HG03469 (cell line): ENCODE results near the gene HMCES.

Source experiments
- ATAC-seq: cut with Tn5 transposase; IDR thresholded peaks from one replicate; pipeline ENCODE4 v1.9.1; 2021; ENCODE audit warnings: mild to moderate bottlenecking, moderate library complexity, moderate number of reproducible peaks; ENCODE audit not compliant: unreplicated experiment

HMCES gene

DNA sequence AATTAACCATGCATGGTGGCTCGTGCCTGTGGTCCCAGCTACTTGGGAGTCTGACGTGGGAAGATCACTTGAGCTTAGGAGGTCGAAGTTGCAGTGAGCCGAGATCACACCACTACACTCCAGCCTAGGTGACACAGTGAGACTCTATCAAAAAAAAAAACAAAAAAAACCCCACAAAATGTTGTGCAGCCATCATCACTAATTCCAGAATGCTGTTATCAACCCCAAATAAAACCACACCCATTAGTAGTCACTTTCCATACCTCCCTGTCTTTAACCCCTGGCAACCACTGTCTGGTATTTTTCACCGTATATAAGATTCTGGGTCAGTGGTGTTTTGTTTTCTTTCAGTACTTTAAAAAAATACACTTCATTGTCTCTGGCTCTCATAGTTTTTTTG lies 16.6 kb downstream of the HMCES start:
- ATAC-seq, result no peak

DNA sequence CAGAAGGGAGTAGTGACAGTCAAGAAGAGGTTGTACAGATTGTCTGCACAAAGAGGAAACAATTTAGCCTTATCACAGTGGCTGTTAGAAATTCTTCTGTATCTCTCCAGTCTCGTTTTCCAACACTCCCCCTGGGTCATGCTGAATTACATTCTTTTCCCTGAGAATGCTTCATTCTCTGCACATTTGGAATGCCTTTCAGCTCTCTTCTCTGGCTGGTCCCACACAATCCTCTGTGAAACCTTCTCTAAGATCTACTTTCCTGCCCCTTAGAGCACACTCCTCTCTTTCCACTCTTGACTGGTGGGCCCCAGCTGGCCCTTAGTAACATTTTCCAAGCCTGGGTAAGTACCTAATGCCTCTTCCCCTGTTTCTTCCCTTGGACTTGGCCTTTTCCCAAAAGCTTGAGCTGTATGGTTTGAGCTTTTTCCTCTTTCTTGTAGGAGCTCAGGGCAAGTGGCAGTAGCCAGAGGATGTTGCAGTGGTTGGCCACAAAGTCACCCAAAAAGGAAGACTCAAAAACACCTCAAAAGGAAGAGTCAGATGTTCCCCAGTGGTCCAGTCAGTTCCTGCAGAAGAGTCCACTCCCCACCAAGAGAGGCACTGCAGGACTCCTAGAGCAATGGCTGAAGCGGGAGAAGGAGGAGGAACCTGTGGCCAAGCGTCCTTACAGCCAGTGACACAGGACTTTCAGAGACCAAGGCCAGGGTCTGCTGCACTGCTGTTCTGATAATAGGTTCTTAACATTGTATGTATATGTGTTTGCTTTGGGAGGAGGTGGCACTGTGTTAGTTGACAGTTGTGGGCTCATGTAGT lies 25.7 kb downstream of the HMCES start:
- ATAC-seq, result no peak

DNA sequence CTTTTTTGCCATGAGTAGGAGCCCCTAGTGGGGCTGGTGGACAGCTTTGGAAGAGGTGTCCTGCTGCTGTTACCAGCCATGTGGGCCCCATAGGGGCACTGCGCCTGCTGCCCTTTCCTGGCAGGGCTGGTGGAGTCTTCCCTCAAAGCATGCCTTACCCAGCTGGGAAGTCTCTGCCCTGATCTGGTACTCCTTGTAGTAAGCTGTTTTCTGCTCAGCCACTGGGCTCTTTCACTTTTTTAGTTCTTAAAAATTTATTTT lies 26.2 kb downstream of the HMCES start:
- ATAC-seq, result no peak

DNA sequence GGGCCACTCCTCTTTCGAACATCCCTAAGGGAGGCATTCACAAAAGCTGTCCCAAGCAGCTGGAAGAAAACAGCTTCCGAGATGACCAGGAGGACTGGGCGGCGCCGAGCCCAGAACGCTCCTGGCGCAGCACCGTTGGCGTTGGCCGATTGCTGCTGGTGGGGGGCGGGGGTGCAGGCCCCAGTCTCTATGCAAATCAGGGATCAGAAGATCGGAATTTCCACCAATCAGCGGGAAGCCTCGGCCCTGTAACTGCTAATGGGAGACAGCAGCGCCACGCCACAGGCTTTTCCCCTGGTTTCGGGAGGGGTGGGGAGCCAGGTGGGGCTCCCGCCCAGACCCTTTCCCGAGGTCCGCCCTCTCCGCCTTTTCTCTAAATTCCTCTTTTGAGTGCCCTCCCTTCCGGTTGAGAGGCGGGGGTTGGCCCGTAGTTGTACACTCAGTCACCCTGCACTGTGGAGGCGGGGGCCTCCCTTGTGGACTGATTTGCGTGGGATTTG lies 27.0 kb downstream of the HMCES start:
- ATAC-seq, result no peak

DNA sequence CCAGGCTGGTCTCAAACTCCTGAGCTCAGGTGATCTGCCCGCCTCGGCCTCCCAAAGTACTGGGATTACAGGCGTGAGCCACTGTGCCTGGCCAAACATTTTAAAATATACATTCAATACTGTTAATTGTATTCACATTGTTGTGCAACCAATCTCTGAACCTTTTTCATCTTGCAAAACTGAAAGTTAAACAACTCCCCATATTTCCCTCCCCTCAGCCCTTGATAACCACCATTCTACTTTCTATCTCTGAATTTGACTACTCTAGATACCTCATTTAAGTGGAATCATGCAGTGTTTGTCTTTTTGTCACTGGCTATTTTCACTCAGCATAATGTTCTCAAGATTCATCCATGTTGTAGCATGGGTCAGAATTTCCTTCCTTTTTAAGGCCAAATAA lies 30.0 kb downstream of the HMCES start:
- ATAC-seq, result no peak

DNA sequence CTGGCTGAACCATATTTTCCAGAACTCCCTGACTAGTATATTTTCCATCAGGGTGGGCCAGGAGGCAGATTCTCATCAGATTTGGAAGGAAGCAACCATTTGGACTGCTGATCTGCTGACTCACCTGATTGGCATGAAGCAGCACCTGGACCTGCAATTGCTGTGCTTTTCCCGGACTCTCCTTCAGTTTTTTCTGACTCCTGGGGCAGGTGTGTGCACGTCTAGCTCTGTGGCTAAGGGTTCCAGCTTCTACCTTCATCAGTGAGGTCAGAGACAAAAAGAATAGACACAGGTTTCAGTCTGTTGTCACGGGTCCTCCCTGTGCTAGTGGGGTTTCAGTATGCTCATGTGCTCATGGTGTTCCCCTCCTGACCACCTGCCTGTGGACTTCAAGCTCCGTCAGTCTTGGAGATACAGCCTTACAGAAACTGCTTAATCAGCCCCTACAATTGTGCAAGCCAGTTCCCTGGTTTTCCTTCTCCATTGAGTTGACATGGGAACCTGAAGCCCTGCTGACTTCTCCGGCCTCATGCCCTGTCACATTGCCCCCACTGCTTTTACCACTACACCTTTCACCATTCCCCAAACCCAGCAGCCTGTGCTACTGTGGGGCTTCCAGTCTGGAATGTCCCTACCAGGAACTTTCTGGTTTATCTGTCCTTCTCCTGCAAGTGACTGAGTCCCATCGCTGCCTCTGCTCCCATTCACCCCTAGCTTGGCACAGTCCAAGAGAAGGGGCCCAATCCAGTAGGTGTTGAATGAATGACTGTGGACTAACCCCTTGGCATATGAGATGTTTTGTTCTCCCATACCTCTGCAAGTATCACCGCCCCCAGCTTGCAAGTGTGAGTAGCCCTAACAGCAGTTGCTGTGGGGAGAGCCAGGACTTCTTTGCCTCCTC lies 31.7 kb downstream of the HMCES start:
- no peak for ATAC-seq

DNA sequence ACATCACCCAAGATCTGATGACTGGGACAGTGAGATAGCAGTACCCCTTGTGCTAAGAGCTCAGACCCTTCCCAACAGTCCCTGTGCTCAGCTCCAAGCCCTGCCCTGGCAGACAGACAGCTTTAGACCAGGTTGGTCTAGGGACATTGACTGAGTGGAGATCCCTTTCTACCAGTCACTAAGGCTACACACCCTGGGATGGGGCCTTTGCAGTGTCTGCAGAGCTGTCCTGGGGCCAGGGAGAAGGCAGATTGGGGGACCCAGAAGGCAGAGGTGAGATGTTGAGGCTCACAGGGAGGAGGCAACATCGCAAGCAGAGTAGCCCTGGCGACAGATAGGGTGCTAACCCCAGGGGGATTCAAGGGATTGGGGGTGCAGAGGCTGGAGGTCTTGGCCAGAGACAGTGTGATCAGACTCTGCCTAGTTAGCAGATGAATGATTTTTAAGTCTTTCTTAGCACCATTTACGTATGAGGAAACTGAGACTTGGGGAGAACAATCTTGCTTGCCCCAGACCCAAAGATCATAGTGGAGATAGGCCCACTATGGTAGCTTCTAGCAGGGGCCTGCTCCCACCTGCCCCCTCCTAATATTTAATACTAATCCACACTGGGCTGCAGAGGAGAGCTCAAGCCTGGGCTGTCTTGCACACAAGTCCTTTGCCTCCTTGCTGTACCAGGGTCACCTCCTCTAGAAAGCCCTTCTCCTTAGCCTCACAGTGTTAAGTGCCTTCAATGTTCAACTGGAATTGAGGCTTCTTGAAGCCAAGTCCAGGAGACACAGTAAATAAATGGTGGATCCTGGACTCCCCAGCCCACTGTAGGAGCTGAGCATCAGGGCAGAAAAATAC lies 32.6 kb downstream of the HMCES start:
- no peak for ATAC-seq

DNA sequence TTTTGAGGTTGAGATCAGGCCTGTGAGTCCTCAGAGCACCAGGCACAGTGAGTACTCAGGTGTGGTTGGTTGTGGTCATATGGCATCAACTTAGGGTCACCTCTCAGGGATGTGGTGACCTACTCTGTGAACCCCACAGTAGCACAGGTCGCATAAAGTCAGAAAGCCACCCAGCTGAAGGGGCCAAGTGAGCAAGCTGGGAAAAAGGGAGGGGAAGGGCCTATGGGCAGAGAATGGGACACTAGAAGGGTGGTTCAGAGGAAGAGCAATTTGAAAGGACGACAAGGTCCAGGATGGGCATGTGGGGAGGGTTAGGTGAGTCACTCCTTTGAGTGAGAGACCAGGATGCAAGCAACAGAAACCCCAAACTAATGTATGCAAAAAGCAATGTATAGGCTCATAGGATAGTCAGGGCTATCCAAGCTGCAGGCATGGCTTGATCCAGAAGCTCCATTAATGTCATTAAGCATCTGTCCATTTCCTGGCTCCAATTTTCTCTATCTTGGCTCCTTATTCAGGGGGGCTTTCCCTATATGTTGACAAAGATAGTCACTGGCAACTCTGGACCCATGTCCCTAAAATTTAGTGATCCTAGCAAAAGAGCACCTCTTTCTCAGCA lies 33.5 kb downstream of the HMCES start:
- ATAC-seq, result no peak

DNA sequence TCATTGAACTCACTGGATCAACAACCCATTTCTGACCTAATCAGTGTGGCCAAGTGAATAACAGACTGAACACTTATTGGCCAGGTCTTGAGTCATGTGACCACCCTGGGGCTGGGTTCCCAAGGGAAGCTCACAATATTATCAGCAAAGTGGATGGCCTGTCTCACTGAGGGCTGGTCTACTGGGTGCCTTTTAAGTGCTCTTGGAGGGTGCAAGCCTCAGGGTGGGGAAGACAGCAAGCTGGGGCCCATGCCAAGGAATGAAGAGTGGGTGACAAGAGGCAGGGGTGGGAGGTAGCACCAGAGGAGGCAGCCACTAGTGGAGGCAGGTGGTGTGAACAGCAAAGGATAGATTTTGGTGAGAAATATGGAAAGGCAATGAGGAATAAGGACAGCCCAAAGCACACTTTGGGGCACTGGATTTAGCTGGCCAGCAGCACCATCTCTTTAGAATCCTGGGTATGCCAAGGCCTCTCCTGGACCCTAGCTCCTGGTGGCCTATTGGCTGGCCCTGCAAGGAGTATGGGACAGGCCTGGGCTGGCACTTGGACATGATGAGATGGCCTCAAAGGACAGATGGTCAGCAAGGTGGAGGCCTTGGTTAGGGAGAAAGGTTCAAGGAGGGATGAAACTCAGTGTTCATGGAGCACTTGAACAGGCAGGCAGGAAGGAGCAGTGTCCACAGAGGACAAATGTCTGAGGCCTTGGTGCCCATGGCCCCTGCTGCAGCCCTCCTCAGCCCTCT lies 34.2 kb downstream of the HMCES start:
- ATAC-seq, result no peak

DNA sequence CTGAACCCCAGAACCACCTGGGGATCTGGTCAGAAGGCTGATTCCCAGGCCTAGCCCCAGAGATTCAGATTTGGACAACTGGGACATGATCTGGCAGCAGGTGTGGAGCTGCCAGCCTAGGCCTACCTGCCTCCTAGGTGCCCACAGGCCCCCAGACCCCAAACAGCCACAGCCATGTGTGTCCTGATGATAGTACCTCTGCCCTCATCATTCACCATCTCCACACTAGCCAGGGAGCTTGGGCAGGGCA lies 34.7 kb downstream of the HMCES start:
- ATAC-seq, result no peak

DNA sequence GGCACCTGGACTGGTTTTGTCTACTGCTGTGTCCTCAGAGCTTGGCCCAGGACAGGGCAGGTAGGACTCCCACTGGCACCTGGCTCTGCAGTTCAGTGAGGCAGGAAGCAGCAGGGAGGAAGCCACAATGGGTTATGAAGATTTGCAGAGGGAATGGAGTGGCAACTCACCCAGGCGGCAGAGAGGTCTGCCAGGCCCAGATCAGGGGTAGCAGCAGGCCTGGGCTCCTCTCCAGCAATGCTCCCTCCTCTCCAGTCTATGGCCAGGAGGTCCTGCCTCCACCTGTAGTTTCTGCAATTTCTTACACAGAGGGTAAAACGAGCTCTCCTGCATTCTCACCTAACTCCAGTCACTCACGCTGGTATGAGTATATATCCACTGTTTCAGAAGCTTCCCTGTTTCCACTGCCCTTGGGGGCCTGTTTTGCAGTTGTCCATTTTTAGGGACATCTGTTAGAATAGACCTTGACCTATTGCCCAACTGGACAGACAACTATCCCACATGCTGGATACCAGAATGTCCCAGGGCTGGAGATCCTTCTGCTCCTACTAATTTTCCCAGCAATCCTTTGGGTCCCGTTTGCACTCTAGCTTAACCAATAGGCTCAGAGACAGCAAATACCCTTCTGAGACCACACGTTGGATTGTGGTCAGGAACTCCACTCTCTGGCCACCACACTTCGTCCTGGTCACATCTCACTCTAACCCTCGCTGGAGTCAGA lies 35.2 kb downstream of the HMCES start:
- no peak for ATAC-seq

DNA sequence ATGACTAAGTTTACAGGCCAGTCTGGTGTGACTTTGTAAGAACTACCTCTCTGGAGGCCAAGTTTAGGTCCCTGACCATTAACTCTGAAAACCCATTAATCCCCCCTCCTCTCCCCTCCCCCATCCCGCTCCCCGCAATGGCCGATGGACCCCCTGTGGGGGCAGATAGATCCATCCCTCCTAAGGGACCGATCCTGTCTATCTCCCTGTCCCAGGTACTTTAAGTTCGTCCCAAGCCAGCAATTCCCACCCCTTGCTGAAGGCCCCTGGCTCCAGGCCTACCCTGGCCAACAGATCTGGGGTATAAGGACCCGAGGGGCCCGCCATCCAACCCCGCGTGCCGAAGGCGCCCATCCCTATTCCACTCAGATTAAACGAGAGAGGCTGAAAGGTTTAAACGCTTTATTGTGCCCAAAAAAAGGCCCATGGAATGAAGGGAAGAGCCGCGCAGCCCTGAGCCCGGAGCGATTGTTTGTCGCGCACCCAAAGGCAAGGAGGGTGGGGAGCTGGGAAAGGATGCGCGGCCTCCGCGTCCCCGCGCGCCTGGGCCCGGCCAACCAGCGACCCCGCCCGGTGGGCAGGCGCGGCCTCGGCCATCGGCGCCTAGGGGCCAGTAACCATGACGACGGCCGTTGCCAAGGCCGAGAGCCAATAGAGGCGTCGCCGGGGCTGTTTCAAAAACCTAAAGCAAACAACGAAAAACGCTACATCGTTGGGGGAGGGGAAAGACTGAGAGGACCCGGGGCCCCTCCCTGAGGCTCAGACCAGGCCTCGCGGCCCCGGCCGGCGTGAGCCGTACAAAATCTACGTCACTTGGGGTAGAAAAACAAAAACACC lies 35.9 kb downstream of the HMCES start:
- ATAC-seq, result no peak

DNA sequence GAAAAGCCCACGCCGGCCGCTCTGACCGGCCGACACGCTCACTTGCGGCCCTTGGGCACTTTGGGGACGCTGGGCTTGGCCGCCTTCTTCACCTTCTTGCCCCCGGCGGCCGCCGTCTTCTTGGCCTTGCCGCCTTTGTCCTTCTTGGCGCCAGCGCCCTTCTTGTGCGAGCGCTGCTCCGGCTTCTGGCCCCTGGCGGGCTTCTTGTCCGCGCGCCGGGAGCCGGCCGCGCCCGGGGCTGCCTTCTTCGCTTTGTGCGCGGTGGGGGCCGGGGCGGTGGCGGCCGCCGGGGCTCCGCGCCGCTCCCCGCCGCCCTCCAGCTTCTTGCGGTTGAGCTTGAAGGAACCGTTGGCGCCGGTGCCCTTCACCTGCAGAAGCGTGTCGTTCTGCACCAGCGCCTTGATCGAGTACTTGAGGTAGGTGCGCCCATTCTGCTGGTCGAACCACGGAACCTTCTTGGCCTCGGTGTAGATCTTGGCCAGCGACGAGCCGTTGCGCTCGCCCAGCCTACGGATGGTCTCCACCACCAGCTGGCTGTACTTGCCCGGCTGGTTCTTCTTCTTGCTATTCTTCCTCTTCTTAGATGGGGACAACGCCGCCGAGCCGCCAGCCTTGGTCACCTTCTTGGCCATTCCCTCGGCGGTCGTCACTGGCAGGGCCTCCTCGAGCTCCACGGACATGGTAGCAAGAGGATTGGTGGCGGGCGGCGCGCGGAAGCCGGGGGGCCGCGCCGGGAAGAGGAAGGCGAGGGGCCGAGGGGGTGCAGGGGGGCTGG lies 36.7 kb downstream of the HMCES start:
- ATAC-seq, result no peak

DNA sequence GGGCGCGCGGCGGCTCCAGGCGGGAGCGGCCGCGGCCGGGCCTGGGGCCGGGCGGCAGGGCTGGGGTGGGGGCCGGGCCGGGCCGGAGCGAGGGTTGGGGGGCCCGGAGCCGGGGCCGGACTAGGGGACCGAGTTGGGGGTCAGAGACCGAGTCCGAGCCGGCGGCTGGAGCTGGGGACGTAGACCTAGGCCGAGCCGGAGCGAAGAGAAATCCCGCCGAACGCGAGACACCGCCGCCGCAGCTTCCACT lies 37.3 kb downstream of the HMCES start:
- no peak for ATAC-seq

DNA sequence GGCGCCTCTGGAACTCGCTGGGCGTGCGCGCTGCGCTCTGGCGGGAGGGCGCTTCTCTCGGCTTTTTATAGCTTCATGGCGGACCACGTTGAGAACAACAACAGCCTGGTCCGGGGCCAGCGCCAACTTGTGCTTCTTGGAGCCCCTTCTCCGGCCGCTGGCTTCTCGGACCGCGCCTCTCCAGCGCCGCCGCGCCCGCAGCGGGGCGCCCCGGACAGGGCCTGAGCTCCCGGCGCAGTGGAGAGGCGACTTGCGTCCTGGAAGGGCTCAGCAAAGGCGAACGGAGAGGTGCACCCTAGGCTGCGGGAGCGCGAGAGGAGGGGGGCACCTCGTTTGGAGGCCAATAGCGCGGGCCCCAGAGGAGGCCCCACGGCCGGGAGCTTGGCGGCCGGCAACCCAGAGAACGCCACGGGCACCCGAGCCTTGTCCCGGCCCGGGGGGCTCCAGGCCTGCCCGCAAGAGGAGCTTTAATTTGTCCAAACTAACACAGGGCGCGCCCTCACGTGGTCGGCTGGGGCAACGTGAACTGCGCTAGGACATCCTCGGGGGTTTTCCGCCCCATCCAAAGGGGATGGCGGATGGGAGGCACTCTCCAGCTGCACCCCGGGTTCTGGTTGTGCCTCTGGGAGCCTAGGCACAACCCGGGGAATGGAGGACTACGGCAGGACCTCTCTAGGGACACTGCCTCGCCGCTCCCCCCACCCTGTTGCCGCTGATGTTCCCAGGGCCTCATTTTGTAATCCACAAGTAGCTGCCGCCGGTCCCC lies 37.8 kb downstream of the HMCES start:
- ATAC-seq, result no peak

DNA sequence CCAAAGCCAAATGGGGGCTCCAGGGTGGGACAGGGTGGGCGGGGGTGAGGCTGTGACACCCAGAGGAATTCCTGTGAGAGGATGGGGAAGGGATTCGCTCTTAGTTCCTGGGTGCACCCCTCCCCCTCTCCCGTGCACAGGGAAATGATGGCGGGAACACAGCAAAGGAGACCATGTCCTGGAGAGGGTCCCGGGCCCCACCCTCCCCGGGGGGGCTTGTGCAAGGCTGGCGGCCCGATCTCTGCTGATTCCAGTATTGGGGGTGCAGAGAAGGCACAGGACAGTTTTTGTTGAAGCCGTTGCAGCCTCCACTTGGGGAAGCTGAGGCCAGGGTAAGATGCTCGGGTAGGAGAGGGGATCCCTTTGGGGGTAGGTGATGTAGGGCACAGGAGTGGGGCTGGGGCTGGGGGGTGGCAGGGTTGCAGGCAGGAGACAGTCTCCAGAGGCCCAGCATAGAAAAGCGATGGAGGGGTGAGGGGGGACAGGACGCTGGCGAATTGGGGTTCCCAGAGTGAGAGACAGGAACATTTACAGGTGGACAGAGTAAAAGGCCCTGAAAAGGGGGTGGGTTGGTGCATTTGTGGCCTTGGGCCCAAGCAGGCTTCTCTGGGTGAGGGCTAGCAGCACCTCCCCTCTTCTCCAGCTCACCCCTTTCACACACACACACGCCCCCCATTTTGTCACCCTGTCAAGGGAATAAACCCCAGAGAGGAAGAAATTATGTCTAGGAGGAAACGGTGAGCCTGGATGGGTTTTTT lies 38.5 kb downstream of the HMCES start:
- ATAC-seq, result no peak

DNA sequence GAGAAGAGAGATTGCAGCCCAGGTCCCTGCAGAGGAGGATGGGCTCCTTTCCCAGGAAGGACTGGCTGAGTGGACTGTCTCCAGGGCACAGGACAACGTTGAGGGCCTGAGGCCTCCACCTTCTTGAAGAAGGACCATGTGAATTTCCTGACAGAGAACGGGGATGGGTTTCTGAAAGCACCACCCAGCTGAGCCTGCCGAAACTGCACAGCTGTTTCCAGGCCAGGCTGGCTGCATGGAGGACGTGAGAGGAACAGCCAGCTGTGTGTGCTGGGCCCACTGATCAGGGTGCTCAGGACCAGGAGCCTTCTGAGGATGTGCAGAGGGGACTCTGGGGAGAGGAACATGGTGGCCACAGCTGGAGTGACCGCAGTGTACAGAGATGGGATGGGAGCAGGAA lies 39.2 kb downstream of the HMCES start:
- no peak for ATAC-seq
